Esophagus muscularis mucosa (tissue), 4 donors: Measurements from ENCODE around the gene NRCAM. TPM values are rescaled to one million over a fixed set of nuclear protein-coding genes. Genes with fewer than 3 reads are reported as not detected.
"Not testable (repeated sequence)": the region's sequence is repeated elsewhere in the genome, so short reads cannot be mapped to it uniquely, and the experiment has no call there.

Experiments used
- DNase-seq: peaks from one replicate; pipeline ENCODE4 v3.0.0-alpha.2; 2017; ENCODE audit errors: extremely low spot score
- H3K27ac ChIP-seq, 4 donors: fragments of 200-600 bp; sonication (generic); replicated peaks in 1 of 4; 1 replicate in 3 of 4; 2 replicates in 1 of 4; pipeline ENCODE4 v1.5.1; 2016 to 2019; ENCODE audit warnings: mild to moderate bottlenecking in 1 of 4
- H3K27me3 ChIP-seq, 4 donors: fragments of 200-600 bp; sonication (generic); one replicate each; pipeline versions ENCODE4 v1.5.1 to v1.6.0; 2016 to 2019
- H3K36me3 ChIP-seq, 4 donors: fragments of 200-600 bp; sonication (generic); one replicate each; pipeline ENCODE4 v1.5.1; 2016 to 2019
- H3K4me1 ChIP-seq, 4 donors: fragments of 200-600 bp; sonication (generic); one replicate each; pipeline ENCODE4 v1.5.1; 2016 to 2019
- H3K4me3 ChIP-seq, 4 donors: fragments of 200-600 bp; sonication (generic); 1 replicate in 2 of 4; 2 replicates in 2 of 4; pipeline ENCODE4 v1.5.1; 2016 to 2019; ENCODE audit warnings: mild to moderate bottlenecking in 4 of 4, moderate library complexity in 1 of 4
- H3K9me3 ChIP-seq, 4 donors: fragments of 200-600 bp; sonication (generic); 1 replicate in 3 of 4; 2 replicates in 1 of 4; pipeline ENCODE4 v1.5.1; 2016 to 2019
- EP300 ChIP-seq: sonication (generic); formaldehyde crosslinking; IDR thresholded peaks from one replicate; pipeline ENCODE4 v1.6.1; 2017; ENCODE audit warnings: antibody characterized with exemption
- POLR2A ChIP-seq: fragments of 450-650 bp; IDR thresholded peaks from one replicate; pipeline ENCODE4 v1.6.1; 2017; ENCODE audit warnings: antibody characterized with exemption, moderate library complexity, mild to moderate bottlenecking, low read depth
- POLR2AphosphoS5 ChIP-seq, 2 donors: sonication (generic); formaldehyde crosslinking; IDR thresholded peaks; one replicate each; pipeline ENCODE4 v1.6.1; 2017; ENCODE audit warnings: antibody characterized with exemption in 2 of 2
- WGBS: methylation state at CpG from one replicate; pipeline ENCODE4 v1.1.5; 2018; 5-methylcytosine and 5-hydroxymethylcytosine counted together
- intact Hi-C: fragments of 100-400 bp; cut with DNase I; formaldehyde crosslinking; loops from one replicate; pipeline ENCODE4 v1.15.1; 2023
- total RNA-seq, 4 donors: library from RNA; depleted of rRNA; stranded (reverse); fragments of >200 nt; gene quantifications; one replicate each; pipeline versions ENCODE4 v1.1.0 to v1.2.1, GENCODE V29; 2016
- TF ChIP-seq, protein P1 (sequence below), 3 experiments: fragments of 200-600 bp in 2 of 3; fragments of 450-650 bp in 1 of 3; sonication (generic) in 2 of 3; IDR thresholded peaks; one replicate each; pipeline ENCODE4 v1.5.1; 2017 to 2019; ENCODE audit warnings: antibody characterized with exemption in 3 of 3, mild to moderate bottlenecking in 2 of 3, moderate library complexity in 1 of 3

NRCAM gene
- total RNA-seq, 4 donors from 2014 or later, result 2.9 to 5.2 (median 3.3) TPM

DNA sequence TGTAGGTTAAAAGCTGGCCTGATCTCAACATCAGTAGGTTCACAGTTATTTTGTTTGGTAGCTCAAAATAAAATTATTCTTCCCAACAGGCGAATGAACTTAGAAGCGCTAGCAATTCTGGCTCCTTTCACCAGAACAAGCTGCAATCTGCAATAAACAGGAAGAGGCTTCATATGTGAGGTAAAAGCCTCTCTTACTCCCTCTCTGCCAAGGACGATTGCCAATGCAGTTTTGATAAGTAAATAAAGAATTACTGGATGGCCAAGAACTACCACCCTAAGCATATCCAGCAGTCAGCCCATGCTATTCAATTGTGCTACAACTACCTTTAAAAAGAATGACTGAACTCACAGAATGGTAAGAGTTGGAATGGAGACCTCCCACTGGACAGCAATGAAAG lies 176.1 kb downstream of the NRCAM start:
- Histone ChIP-seq H3K36me3 (no peaks in the 10 kb centered on the region), H3K4me3 (no peak overlapping the region), H3K9me3 (no peaks in the 10 kb centered on the region), H3K27me3 (no peaks in the 10 kb centered on the region), H3K27ac (no peak overlapping the region), H3K4me1 (no peaks in the 10 kb centered on the region)
- 41% methylated on average over 3 of the region's 3 CpGs for WGBS
- intact Hi-C loops, result no loop called here
- no peak for DNase-seq
- TF ChIP-seq POLR2AphosphoS5 (IDR thresholded peaks at IDR 0.05) (no peak), EP300 (no peak), POLR2A (no peak)
- TF ChIP-seq, protein P1, sequence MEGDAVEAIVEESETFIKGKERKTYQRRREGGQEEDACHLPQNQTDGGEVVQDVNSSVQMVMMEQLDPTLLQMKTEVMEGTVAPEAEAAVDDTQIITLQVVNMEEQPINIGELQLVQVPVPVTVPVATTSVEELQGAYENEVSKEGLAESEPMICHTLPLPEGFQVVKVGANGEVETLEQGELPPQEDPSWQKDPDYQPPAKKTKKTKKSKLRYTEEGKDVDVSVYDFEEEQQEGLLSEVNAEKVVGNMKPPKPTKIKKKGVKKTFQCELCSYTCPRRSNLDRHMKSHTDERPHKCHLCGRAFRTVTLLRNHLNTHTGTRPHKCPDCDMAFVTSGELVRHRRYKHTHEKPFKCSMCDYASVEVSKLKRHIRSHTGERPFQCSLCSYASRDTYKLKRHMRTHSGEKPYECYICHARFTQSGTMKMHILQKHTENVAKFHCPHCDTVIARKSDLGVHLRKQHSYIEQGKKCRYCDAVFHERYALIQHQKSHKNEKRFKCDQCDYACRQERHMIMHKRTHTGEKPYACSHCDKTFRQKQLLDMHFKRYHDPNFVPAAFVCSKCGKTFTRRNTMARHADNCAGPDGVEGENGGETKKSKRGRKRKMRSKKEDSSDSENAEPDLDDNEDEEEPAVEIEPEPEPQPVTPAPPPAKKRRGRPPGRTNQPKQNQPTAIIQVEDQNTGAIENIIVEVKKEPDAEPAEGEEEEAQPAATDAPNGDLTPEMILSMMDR (IDR thresholded peaks at IDR 0.05), result no peak

DNA sequence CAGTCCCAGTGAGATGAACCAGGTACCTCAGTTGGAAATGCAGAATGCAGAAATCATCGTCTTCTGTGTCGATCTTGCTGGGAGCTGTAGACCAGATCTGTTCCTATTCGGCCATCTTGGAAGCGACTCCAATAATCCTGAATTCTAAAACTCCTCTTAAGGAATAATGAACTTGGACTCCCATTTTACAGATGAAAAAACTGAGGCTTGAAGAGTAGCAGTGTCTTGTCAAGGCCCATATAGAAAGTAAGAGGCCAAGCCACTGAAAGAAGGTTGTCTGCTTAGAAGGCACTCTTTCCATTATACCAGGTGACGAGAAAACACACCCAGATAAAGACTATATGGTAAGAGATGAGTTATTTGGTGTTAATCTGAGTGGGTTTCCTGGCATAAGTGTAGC lies 177.5 kb downstream of the NRCAM start:
- intact Hi-C loops, result no loop called here
- Histone ChIP-seq H3K4me3 (no peak overlapping the region), H3K36me3 (no peaks in the 10 kb centered on the region), H3K27ac (no peak overlapping the region), H3K4me1 (no peaks in the 10 kb centered on the region), H3K9me3 (no peaks in the 10 kb centered on the region), H3K27me3 (no peaks in the 10 kb centered on the region)
- WGBS, result 97% methylated on average over 5 of the region's 5 CpGs
- TF ChIP-seq POLR2A (no peak), EP300 (no peak), POLR2AphosphoS5 (IDR thresholded peaks at IDR 0.05) (no peak)
- TF ChIP-seq, protein P1 (IDR thresholded peaks at IDR 0.05), result no peak
- DNase-seq, result no peak

DNA sequence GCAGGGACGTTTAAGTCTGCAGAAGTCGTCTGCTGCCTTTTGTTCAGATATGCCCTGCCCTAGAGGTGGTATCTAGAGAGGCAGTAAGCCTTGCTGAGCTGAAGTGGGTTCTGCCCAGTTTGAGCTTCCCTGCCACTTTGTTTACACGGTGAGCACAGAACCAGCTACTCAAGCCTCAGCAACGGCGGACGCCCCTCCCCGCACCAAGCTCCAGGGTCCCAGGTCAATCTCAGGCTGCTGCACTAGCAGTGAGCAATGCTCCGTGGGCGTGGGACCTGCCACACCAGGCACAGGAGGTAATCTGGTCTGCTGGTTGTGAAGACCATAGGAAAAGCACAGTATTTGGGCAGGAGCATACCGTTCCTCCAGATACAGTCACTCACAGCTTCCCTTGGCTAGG lies 178.0 kb downstream of the NRCAM start:
- DNase-seq, result no peak
- no peak overlapping the region for H3K27ac ChIP-seq
- intact Hi-C loops, result no loop called here
- TF ChIP-seq POLR2A, result no peak
- no peak for TF ChIP-seq POLR2AphosphoS5 (IDR thresholded peaks at IDR 0.05)
- TF ChIP-seq EP300, result no peak
- TF ChIP-seq, protein P1 (IDR thresholded peaks at IDR 0.05), result no peak
- H3K9me3 ChIP-seq, result no peaks in the 10 kb centered on the region
- no peak overlapping the region for H3K4me3 ChIP-seq
- no peaks in the 10 kb centered on the region for H3K4me1 ChIP-seq
- 87% methylated on average over 8 of the region's 10 CpGs for WGBS
- H3K36me3 ChIP-seq, result no peaks in the 10 kb centered on the region
- no peaks in the 10 kb centered on the region for H3K27me3 ChIP-seq

DNA sequence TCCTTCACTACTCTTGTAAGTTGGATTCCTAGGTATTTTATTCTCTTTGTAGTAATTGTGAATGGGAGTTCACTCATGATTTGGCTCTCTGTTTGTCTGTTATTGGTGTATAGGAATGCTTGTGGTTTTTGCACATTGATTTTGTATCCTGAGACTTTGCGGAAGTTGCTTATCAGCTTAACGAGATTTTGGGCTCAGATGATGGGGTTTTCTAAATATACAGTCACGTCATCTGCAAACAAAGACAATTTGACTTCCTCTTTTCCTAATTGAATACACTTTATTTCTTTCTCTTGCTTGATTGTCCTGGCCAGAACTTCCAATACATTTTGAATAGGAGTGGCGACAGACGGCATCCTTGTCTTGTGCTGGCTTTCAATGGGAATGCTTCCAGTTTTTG lies 181.8 kb downstream of the NRCAM start:
- H3K4me3 ChIP-seq, DNase-seq, intact Hi-C loops, H3K27me3 ChIP-seq, H3K9me3 ChIP-seq, H3K27ac ChIP-seq, H3K4me1 ChIP-seq, H3K36me3 ChIP-seq: not testable (repeated sequence)
- WGBS, result 84% methylated on average over 5 of the region's 5 CpGs

DNA sequence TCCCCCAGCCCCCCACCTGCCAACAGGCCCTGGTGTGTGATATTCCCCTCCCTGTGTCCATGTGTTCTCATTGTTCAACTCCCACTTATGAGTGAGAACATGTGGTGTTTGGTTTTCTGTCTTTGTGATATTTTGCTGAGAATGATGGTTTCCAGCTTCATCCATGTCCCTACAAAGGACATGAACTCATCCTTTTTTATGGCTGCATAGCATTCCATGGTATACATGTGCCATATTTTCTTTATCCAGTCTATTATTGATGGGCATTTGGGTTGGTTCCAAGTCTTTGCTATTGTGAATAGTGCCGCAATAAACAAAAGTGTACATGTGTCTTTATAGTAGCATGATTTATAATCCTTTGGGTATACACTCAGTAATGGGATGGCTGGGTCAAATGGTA lies 183.3 kb downstream of the NRCAM start:
- H3K27me3 ChIP-seq, H3K4me1 ChIP-seq, H3K9me3 ChIP-seq, H3K27ac ChIP-seq, H3K36me3 ChIP-seq, DNase-seq, H3K4me3 ChIP-seq, intact Hi-C loops: not testable (repeated sequence)
- 100% methylated on average over 1 of the region's 1 CpG for WGBS

DNA sequence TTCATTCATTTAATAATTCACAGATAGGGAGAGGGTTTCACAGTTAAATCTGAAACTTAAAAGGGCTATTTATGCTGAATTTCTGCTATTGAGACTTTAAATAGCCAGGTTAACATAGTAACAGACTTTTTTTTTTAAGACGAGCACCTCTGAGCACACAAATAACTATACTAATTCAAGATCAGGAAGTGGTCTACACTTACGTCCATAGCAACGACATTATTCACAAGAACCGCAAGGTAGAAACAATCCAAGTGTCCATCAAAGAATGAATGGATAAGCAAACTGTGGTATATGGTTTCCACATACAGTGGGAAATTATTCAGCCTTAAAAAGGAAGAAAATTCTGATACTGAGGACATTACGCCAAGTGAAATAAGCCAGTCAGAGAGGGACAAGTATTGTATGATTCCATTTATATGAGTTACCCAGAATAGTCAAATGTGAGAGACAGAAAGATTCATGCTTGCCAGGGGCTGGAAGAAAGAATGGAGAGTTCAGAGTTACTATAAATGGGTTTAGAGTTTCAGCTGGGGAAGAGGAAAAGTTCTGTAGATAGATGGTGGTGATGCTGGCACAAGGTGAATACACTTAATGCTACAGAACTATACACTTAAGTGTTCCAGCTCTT lies 185.7 kb downstream of the NRCAM start:
- Histone ChIP-seq H3K4me1 (no peaks in the 10 kb centered on the region), H3K27me3 (no peaks in the 10 kb centered on the region), H3K36me3 (no peaks in the 10 kb centered on the region), H3K27ac (no peak overlapping the region), H3K9me3 (no peaks in the 10 kb centered on the region), H3K4me3 (no peak overlapping the region)
- WGBS, result 68% methylated on average over 5 of the region's 5 CpGs
- no peak for TF ChIP-seq POLR2A
- intact Hi-C loops, result no loop called here
- no peak for DNase-seq
